HL-60 (cell line): ENCODE results near the gene GINS2.

Experiments used
- DNase-seq, 2 experiments: peaks; one replicate each; pipeline ENCODE4 v3.0.0-alpha.2; 2010 to 2020; ENCODE audit warnings: low read depth in 1 of 2, low spot score in 1 of 2
- H3K27ac ChIP-seq: fragments of 250-450 bp; sonication (Bioruptor Pico); replicated peaks from 2 replicates; pipeline ENCODE4 v1.5.1; 2020; ENCODE audit warnings: mild to moderate bottlenecking, moderate library complexity
- H3K27me3 ChIP-seq: fragments of 250-450 bp; sonication (Bioruptor Pico); 2 replicates; pipeline ENCODE4 v1.5.1; 2021; ENCODE audit warnings: mild to moderate bottlenecking, moderate library complexity; ENCODE audit not compliant: insufficient read depth, poor library complexity, severe bottlenecking
- H3K4me3 ChIP-seq: replicated peaks from 2 replicates; pipeline ENCODE4 v1.5.1; 2011; ENCODE audit warnings: mild to moderate bottlenecking, control low read depth, low read length; ENCODE audit not compliant: insufficient read depth
- GABPA ChIP-seq: IDR thresholded peaks from 2 replicates; pipeline ENCODE4 v1.6.1; 2012; ENCODE audit warnings: low read depth
- POLR2AphosphoS5 ChIP-seq: IDR thresholded peaks from 2 replicates; pipeline ENCODE4 v1.6.1; 2012; ENCODE audit warnings: low read depth
- SPI1 ChIP-seq: IDR thresholded peaks from 2 replicates; pipeline ENCODE4 v1.6.1; 2012; ENCODE audit warnings: low read depth, mild to moderate bottlenecking, borderline replicate concordance
- TF ChIP-seq, protein P1 (sequence below): IDR thresholded peaks from 2 replicates; pipeline ENCODE4 v1.6.1; 2012; ENCODE audit warnings: low read depth; ENCODE audit not compliant: insufficient replicate concordance
- TF ChIP-seq, protein P2 (sequence below): IDR thresholded peaks from one replicate; pipeline ENCODE4 v1.5.1; 2011; ENCODE audit warnings: low read length, control low read depth, inconsistent platforms; ENCODE audit not compliant: insufficient read depth

GINS2 gene

DNA sequence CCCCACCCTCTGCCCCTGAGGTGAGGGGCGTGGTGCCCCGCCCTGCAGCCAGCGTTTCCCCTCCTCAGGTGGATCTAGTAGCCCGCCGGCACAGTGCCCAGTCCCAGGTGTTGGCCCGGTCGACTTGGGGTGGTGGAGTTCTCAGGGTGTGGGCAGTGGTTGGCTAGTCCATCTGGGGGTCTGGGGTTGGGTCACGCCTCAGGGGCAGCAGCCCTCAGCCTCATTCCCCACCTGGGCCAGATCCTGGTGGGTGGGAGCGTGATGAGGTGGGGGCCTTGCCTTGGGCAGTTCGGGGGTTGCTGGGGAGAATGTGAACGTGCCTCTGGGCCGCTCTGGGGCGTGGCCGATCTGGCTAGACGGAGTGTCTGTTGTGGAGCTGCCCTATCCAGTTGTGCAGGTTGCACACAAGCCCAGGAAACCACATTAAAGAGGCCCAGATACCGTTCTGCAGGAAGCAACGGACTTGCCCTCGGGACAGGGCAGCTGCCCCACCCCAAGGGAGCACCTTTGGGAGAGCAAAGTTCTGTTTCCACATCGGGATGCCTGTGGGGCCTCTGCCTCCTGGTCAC lies 43.6 kb downstream of the GINS2 start:
- TF ChIP-seq, protein P1, sequence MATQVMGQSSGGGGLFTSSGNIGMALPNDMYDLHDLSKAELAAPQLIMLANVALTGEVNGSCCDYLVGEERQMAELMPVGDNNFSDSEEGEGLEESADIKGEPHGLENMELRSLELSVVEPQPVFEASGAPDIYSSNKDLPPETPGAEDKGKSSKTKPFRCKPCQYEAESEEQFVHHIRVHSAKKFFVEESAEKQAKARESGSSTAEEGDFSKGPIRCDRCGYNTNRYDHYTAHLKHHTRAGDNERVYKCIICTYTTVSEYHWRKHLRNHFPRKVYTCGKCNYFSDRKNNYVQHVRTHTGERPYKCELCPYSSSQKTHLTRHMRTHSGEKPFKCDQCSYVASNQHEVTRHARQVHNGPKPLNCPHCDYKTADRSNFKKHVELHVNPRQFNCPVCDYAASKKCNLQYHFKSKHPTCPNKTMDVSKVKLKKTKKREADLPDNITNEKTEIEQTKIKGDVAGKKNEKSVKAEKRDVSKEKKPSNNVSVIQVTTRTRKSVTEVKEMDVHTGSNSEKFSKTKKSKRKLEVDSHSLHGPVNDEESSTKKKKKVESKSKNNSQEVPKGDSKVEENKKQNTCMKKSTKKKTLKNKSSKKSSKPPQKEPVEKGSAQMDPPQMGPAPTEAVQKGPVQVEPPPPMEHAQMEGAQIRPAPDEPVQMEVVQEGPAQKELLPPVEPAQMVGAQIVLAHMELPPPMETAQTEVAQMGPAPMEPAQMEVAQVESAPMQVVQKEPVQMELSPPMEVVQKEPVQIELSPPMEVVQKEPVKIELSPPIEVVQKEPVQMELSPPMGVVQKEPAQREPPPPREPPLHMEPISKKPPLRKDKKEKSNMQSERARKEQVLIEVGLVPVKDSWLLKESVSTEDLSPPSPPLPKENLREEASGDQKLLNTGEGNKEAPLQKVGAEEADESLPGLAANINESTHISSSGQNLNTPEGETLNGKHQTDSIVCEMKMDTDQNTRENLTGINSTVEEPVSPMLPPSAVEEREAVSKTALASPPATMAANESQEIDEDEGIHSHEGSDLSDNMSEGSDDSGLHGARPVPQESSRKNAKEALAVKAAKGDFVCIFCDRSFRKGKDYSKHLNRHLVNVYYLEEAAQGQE: no peak
- TF ChIP-seq SPI1 (no peak), GABPA (no peak), POLR2AphosphoS5 (no peak)
- TF ChIP-seq, protein P2, sequence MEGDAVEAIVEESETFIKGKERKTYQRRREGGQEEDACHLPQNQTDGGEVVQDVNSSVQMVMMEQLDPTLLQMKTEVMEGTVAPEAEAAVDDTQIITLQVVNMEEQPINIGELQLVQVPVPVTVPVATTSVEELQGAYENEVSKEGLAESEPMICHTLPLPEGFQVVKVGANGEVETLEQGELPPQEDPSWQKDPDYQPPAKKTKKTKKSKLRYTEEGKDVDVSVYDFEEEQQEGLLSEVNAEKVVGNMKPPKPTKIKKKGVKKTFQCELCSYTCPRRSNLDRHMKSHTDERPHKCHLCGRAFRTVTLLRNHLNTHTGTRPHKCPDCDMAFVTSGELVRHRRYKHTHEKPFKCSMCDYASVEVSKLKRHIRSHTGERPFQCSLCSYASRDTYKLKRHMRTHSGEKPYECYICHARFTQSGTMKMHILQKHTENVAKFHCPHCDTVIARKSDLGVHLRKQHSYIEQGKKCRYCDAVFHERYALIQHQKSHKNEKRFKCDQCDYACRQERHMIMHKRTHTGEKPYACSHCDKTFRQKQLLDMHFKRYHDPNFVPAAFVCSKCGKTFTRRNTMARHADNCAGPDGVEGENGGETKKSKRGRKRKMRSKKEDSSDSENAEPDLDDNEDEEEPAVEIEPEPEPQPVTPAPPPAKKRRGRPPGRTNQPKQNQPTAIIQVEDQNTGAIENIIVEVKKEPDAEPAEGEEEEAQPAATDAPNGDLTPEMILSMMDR: no peak
- no peak overlapping the region for H3K4me3 ChIP-seq
- H3K27me3 ChIP-seq: no peaks in the 10 kb centered on the region
- DNase-seq: no peak
- no peak overlapping the region for H3K27ac ChIP-seq

DNA sequence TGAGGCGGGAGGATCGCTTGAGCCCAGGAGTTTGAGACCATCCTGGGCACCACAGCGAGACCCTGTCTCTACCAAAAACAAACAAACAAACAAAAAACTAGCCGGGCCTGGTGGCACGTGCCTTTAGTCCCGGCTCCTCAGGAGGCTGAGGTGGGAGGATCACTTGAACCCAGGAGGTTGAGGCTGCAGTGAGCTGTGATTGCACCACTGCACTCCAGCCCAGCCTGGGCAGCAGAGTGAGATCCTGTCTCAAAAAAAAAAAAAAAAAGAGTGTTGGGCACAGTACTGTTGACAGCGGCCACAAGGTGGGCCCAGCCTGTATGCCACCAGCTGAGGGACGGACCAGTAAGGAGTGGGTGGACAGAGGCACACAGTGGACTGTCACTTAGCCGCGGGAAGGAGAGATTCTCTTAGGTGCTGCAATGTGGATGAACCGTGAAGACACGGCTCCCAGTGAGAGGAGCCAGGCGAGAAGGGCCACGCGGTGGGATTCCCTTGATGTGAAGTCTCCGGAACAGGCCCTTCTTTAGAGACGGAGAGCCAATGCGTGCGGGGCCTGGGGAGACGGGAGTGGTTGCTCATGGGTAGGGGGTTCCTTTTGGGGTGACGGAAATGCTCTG lies 44.6 kb downstream of the GINS2 start:
- no peak for DNase-seq
- H3K27me3 ChIP-seq: no peaks in the 10 kb centered on the region
- H3K27ac ChIP-seq: no peak overlapping the region
- TF ChIP-seq GABPA (no peak), POLR2AphosphoS5 (no peak), SPI1 (no peak)
- TF ChIP-seq, protein P2: no peak
- TF ChIP-seq, protein P1: no peak
- H3K4me3 ChIP-seq: no peak overlapping the region

DNA sequence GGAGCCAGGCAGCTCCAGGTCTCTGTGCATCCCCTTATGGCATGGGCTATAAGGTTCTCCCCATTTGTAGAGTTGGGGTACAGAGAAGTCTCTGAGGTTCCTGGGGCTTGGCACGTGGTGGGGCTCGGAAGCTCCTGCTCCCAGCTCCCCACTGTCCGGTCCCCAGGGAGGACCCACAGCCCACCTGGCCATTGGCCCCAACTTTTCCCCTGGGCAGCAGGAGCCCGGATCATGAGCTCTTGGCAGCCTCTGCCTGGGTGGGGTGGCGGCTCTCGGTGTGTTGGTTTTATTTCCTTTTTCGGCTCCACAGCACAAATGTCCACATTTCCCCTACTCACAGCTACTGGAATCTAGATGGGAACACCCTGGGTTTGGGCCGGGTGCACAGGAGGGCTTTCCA lies 45.1 kb downstream of the GINS2 start:
- no peak for DNase-seq

More for the DNA sequence above, 45.1 kb downstream of the GINS2 start:
- no peaks in the 10 kb centered on the region for H3K27me3 ChIP-seq
- H3K27ac ChIP-seq: no peak overlapping the region
- no peak for TF ChIP-seq POLR2AphosphoS5
- TF ChIP-seq, protein P2: no peak
- TF ChIP-seq, protein P1: no peak
- TF ChIP-seq GABPA: no peak
- no peak for TF ChIP-seq SPI1
- no peak overlapping the region for H3K4me3 ChIP-seq
